H1 (cell line): ENCODE measurements around the gene OXER1. TPM values are rescaled to one million over a fixed set of nuclear protein-coding genes. Genes with fewer than 3 reads are reported as not detected.

Experiments
- CTCF ChIA-PET: fragments of 300-600 bp; sonication (Branson Sonifier 250); formaldehyde crosslinking; loops from one replicate; lab custom pipeline; 2021; ENCODE audit not compliant: partially characterized antibody; lab: Charles Lee
- POLR2A ChIA-PET: fragments of 300-600 bp; sonication (Branson Sonifier 250); formaldehyde crosslinking; loops from one replicate; lab custom pipeline; 2021; ENCODE audit warnings: inconsistent platforms; ENCODE audit not compliant: partially characterized antibody; lab: Charles Lee
- DNase-seq, 2 experiments: peaks; one replicate each; pipeline versions ENCODE4 v3.0.0 to v3.0.0-alpha.2; 2010 to 2022; ENCODE audit warnings: low spot score in 2 of 2, low read depth in 1 of 2, mixed read lengths in 1 of 2
- FAIRE-seq: peaks from 2 replicates; lab custom pipeline; 2011; peaks lifted over from hg19 to GRCh38; lab: Jason Lieb, UNC
- H2AFZ ChIP-seq: 2 replicates; pipeline ENCODE4 v1.8.1; 2012; ENCODE audit warnings: low read length, inconsistent platforms
- H2AK5ac ChIP-seq: 2 replicates; pipeline ENCODE4 v1.6.1; 2013; ENCODE audit warnings: low read depth, low read length
- H2BK120ac ChIP-seq: replicated peaks from 2 replicates; pipeline ENCODE3; 2013; ENCODE audit warnings: low read depth, low read length, inconsistent platforms
- H2BK12ac ChIP-seq: 2 replicates; pipeline ENCODE4 v1.6.1; 2013; ENCODE audit warnings: low read depth, low read length
- H2BK15ac ChIP-seq: 2 replicates; pipeline ENCODE4 v1.6.1; 2013; ENCODE audit warnings: low read length
- H2BK20ac ChIP-seq: 2 replicates; pipeline ENCODE4 v1.6.1; 2013; ENCODE audit warnings: low read length
- H2BK5ac ChIP-seq: 2 replicates; pipeline ENCODE4 v1.6.1; 2013; ENCODE audit warnings: low read depth, low read length
- H3K14ac ChIP-seq: 2 replicates; pipeline ENCODE4 v1.6.1; 2013; ENCODE audit warnings: inconsistent platforms; ENCODE audit not compliant: insufficient read length
- H3K18ac ChIP-seq: 2 replicates; pipeline ENCODE4 v1.6.1; 2013; ENCODE audit warnings: low read length; ENCODE audit errors: extremely low read depth
- H3K23ac ChIP-seq: 2 replicates; pipeline ENCODE4 v1.6.1; 2013; ENCODE audit warnings: inconsistent platforms; ENCODE audit not compliant: insufficient read length
- H3K23me2 ChIP-seq: 2 replicates; pipeline ENCODE4 v1.6.1; 2013; ENCODE audit warnings: low read depth, low read length
- H3K27ac ChIP-seq: 2 replicates; pipeline ENCODE4 v1.6.1; 2011; ENCODE audit warnings: low read depth, low read length, inconsistent platforms
- H3K27me3 ChIP-seq, 4 experiments: replicated peaks in 1 of 4; 1 replicate in 1 of 4; 2 replicates in 3 of 4; pipeline versions ENCODE4 v1.6.1 to v1.8.1; 2011 to 2013; ENCODE audit warnings: low read length in 3 of 4, mild to moderate bottlenecking in 3 of 4, inconsistent platforms in 2 of 4, mixed read lengths in 2 of 4, moderate library complexity in 1 of 4; ENCODE audit not compliant: control insufficient read depth in 3 of 4, insufficient read depth in 3 of 4; ENCODE audit errors: extremely low read depth in 1 of 4
- H3K36me3 ChIP-seq, 4 experiments: 2 replicates each; pipeline versions ENCODE4 v1.6.1 to v1.8.1; 2011 to 2013; ENCODE audit warnings: mild to moderate bottlenecking in 4 of 4, low read length in 3 of 4, moderate library complexity in 2 of 4, control low read depth in 1 of 4, inconsistent platforms in 1 of 4; ENCODE audit not compliant: insufficient read depth in 4 of 4, control insufficient read depth in 2 of 4
- H3K4ac ChIP-seq: replicated peaks from 2 replicates; pipeline ENCODE3; 2013; ENCODE audit warnings: low read length, low read depth, mixed read lengths, inconsistent platforms; ENCODE audit not compliant: insufficient read length
- H3K4me1 ChIP-seq, 4 experiments: replicated peaks in 1 of 4; 1 replicate in 1 of 4; 2 replicates in 3 of 4; pipeline versions ENCODE4 v1.6.1 to v1.8.1; 2011 to 2013; ENCODE audit warnings: low read length in 3 of 4, inconsistent platforms in 2 of 4, mixed read lengths in 1 of 4; ENCODE audit not compliant: insufficient read depth in 4 of 4, control insufficient read depth in 3 of 4
- H3K4me2 ChIP-seq, 2 experiments: 2 replicates each; pipeline versions ENCODE4 v1.6.1 to v1.8.1; 2011 to 2013; ENCODE audit warnings: low read depth in 2 of 2, low read length in 2 of 2, control low read depth in 1 of 2, inconsistent platforms in 1 of 2, mild to moderate bottlenecking in 1 of 2; ENCODE audit not compliant: insufficient read depth in 1 of 2
- H3K4me3 ChIP-seq, 4 experiments: fragments of 200-600, 300-600 bp in 1 of 4; sonication (generic), shearing (Covaris generic), sonication (Bioruptor Twin) in 1 of 4; 2 replicates each; pipeline versions ENCODE4 v1.5.1 to v1.8.1; 2011 to 2016; ENCODE audit warnings: low read length in 4 of 4, low read depth in 3 of 4, control low read depth in 2 of 4, inconsistent platforms in 2 of 4, mild to moderate bottlenecking in 2 of 4, mixed read lengths in 1 of 4, moderate library complexity in 1 of 4; ENCODE audit not compliant: insufficient read depth in 2 of 4; ENCODE audit errors: extremely low read depth in 1 of 4
- H3K56ac ChIP-seq: replicated peaks from 2 replicates; pipeline ENCODE3; 2013; ENCODE audit warnings: low read depth, mild to moderate bottlenecking, mixed read lengths, low read length, inconsistent platforms; ENCODE audit not compliant: insufficient read length
- H3K79me1 ChIP-seq: 2 replicates; pipeline ENCODE4 v1.6.1; 2013; ENCODE audit warnings: low read depth, low read length, control low read depth
- H3K79me2 ChIP-seq, 2 experiments: 2 replicates each; pipeline versions ENCODE4 v1.6.1 to v1.8.1; 2012 to 2013; ENCODE audit warnings: low read length in 2 of 2, mild to moderate bottlenecking in 2 of 2, inconsistent platforms in 1 of 2; ENCODE audit not compliant: insufficient read depth in 2 of 2, control insufficient read depth in 1 of 2
- H3K9ac ChIP-seq, 4 experiments: replicated peaks in 1 of 4; 1 replicate in 1 of 4; 2 replicates in 3 of 4; pipeline versions ENCODE4 v1.6.1 to v1.8.1; 2011 to 2013; ENCODE audit warnings: low read depth in 3 of 4, low read length in 3 of 4, control low read depth in 2 of 4, mild to moderate bottlenecking in 2 of 4, moderate library complexity in 2 of 4, inconsistent platforms in 1 of 4; ENCODE audit errors: extremely low read depth in 1 of 4
- H3K9me3 ChIP-seq, 2 experiments: 2 replicates each; pipeline versions ENCODE4 v1.6.1 to v1.8.1; 2012 to 2013; ENCODE audit warnings: mild to moderate bottlenecking in 2 of 2, moderate library complexity in 2 of 2, control low read depth in 1 of 2, inconsistent platforms in 1 of 2, low read depth in 1 of 2, low read length in 1 of 2, mixed read lengths in 1 of 2; ENCODE audit not compliant: insufficient read depth in 2 of 2
- H4K20me1 ChIP-seq, 2 experiments: replicated peaks in 1 of 2; 2 replicates each; pipeline versions ENCODE3 to v1.8.1; 2011 to 2013; ENCODE audit warnings: inconsistent platforms in 2 of 2, low read length in 2 of 2, mild to moderate bottlenecking in 1 of 2; ENCODE audit not compliant: insufficient read depth in 2 of 2, control insufficient read depth in 1 of 2
- H4K5ac ChIP-seq: 2 replicates; pipeline ENCODE4 v1.6.1; 2013; ENCODE audit warnings: low read length, low read depth, mixed read lengths, inconsistent platforms; ENCODE audit not compliant: insufficient read length
- H4K8ac ChIP-seq: 2 replicates; pipeline ENCODE4 v1.8.0; 2013; ENCODE audit warnings: mild to moderate bottlenecking, moderate library complexity, low read length, inconsistent platforms; ENCODE audit not compliant: insufficient read depth; ENCODE audit errors: extremely low read depth
- H4K91ac ChIP-seq: replicated peaks from 2 replicates; pipeline ENCODE3; 2013; ENCODE audit warnings: low read length, mixed read lengths, inconsistent platforms; ENCODE audit not compliant: insufficient read length
- KDM5A ChIP-seq: fragments of 200-600 bp; IDR thresholded peaks from 2 replicates; pipeline ENCODE4 v1.7.1; 2012; ENCODE audit warnings: mild to moderate bottlenecking, low read length, inconsistent platforms, mixed read lengths
- SAP30 ChIP-seq: fragments of 300-600 bp; sonication (generic); IDR thresholded peaks from 2 replicates; pipeline ENCODE4 v1.7.1; 2012; ENCODE audit warnings: low read length, moderate library complexity, mild to moderate bottlenecking, inconsistent platforms; ENCODE audit not compliant: insufficient read depth, insufficient replicate concordance
- WGBS, 2 experiments: shearing (Covaris generic) in 1 of 2; methylation state at CpG; one replicate each; pipeline versions ENCODE4 v1.1.6 to v1.1.7; 2013 to 2015; ENCODE audit warnings: low lambda C conversion rate in 2 of 2, mixed read lengths in 2 of 2, inconsistent platforms in 1 of 2, low coverage in 1 of 2, missing lambda C conversion rate in 1 of 2; ENCODE audit not compliant: insufficient replicate concordance in 2 of 2, insufficient coverage in 1 of 2, insufficient read length in 1 of 2; ENCODE audit errors: extremely low coverage in 1 of 2, missing lambda C conversion rate in 1 of 2; 5-methylcytosine and 5-hydroxymethylcytosine counted together
- polyA plus RNA-seq, 7 experiments: library from polyadenylated mRNA; depleted of rRNA in 3 of 7; stranded (reverse) in 5 of 7; unstranded in 2 of 7; fragments of >200 nt in 5 of 7; fragments of 200-250 nt in 2 of 7; gene quantifications; 1 replicate in 5 of 7; 2 replicates in 1 of 7; 4 replicates in 1 of 7; pipeline versions ENCODE4 v1.2.1 to v1.2.3, GENCODE V29; 2011 to 2013; ENCODE audit warnings: missing spikeins in 2 of 7, mixed read lengths in 2 of 7
- total RNA-seq: library from RNA; stranded (reverse); fragmentation: NEBNext Ultra II Directional; extraction: Animal tissue kit (Norgen Biotek cat#: 25700); gene quantifications from 2 replicates; pipeline ENCODE4 v1.2.1, GENCODE V29; 2021

OXER1 gene
- total and polyA plus RNA-seq, 2 of the 8 experiments (the other 6 are each of a cell fraction or from before 2014, with no cell fraction given), result 1.2 to 2.9 TPM

- ChIA-PET CTCF (interaction anchor here (1.2 to 2.7 kb wide), 5 partner anchors 12 to 26 kb away, joined by 3 to 10 read pairs (median 6); no protein-coding TSS in a partner anchor), POLR2A (interaction anchor here (2.1 kb wide), 1 partner anchor 22 kb away, joined by 7 read pairs; no protein-coding TSS in a partner anchor)
- Histone ChIP-seq H3K23me2 (peaks cover 3% of the 10 kb centered on the region; the same call in 1 of the 2 replicates), H2BK20ac (no peak overlapping the region), H3K4me3 (no peak overlapping the region), H2AFZ (no peak overlapping the region), H3K36me3 (no peaks in the 10 kb centered on the region), H3K79me1 (no peaks in the 10 kb centered on the region), H3K23ac (no peak overlapping the region), H3K14ac (no peak overlapping the region), H4K91ac (no peak overlapping the region), H4K20me1 (no peaks in the 10 kb centered on the region), H3K9ac (no peak overlapping the region), H2BK12ac (no peak overlapping the region), H3K9me3 (no peaks in the 10 kb centered on the region), H2AK5ac (no peak overlapping the region), H4K5ac (no peak overlapping the region), H2BK5ac (no peak overlapping the region), H3K18ac (no peak overlapping the region), H2BK120ac (no peak overlapping the region), H3K27me3 (peaks cover 0 to 12% (median 10%) of the 10 kb centered on the region in 4 experiments; a peak in 6 of 7 replicates), H3K79me2 (no peaks in the 10 kb centered on the region), H4K8ac (no peak overlapping the region; the same call in 1 of the 2 replicates), H3K27ac (no peak overlapping the region), H3K4me1 (peaks cover 0 to 10% (median 2%) of the 10 kb centered on the region in 4 experiments; a peak in 3 of 7 replicates), H3K4ac (no peak overlapping the region), H3K4me2 (no peak overlapping the region), H2BK15ac (no peak overlapping the region), H3K56ac (no peak overlapping the region)
- 81% methylated on average over 3 of the region's 3 CpGs; no CpG with 5 or more reads in 1 of the 2 experiments for WGBS, 2 experiments
- TF ChIP-seq KDM5A (no peak), SAP30 (no peak)
- FAIRE-seq (no peak), DNase-seq (no peak)
Observed at GRCh38 chr2:42787424-42787787, 23.5 kb upstream of the OXER1 start.
